GM12878 (cell line): Measurements from ENCODE around the gene PPP1R9B. TPM values are rescaled to one million over a fixed set of nuclear protein-coding genes. Genes with fewer than 3 reads are reported as not detected.

Source experiments
- CBX5 ChIP-seq: sonication (generic); IDR thresholded peaks from 2 replicates; pipeline ENCODE4 v1.6.1; 2016; ENCODE audit warnings: low read depth, moderate library complexity, mild to moderate bottlenecking, inconsistent platforms
- CHD1 ChIP-seq: IDR thresholded peaks from 2 replicates; pipeline ENCODE4 v1.6.1; 2012; ENCODE audit warnings: low read depth, low read length, improper control_type of control experiment
- CREB1 ChIP-seq: IDR thresholded peaks from 2 replicates; pipeline ENCODE4 v1.6.1; 2012; ENCODE audit warnings: low read depth, mild to moderate bottlenecking, inconsistent platforms
- ELK1 ChIP-seq: IDR thresholded peaks from 2 replicates; pipeline ENCODE4 v1.6.1; 2012; ENCODE audit warnings: low read depth, low read length, improper control_type of control experiment
- FOXM1 ChIP-seq: IDR thresholded peaks from 2 replicates; pipeline ENCODE4 v1.6.1; 2012; ENCODE audit warnings: low read depth, mild to moderate bottlenecking, inconsistent platforms, low read length, moderate library complexity
- HDAC6 ChIP-seq: fragments of 200-600 bp; sonication (generic); IDR thresholded peaks from one replicate; pipeline ENCODE4 v1.8.0; 2017; ENCODE audit warnings: antibody characterized with exemption; ENCODE audit not compliant: unreplicated experiment
- LARP7 ChIP-seq: fragments of 450-650 bp; IDR thresholded peaks from 2 replicates; pipeline ENCODE4 v1.6.1; 2017; ENCODE audit warnings: mild to moderate bottlenecking
- NFYB ChIP-seq: IDR thresholded peaks from 2 replicates; pipeline ENCODE4 v1.6.1; 2011; ENCODE audit warnings: low read depth, mild to moderate bottlenecking, low read length, improper control_type of control experiment, moderate library complexity; ENCODE audit not compliant: insufficient read depth
- PAX8 ChIP-seq: fragments of 450-650 bp; IDR thresholded peaks from 2 replicates; pipeline ENCODE4 v1.6.1; 2017; ENCODE audit warnings: mild to moderate bottlenecking, moderate library complexity
- PKNOX1 ChIP-seq: fragments of 450-650 bp; IDR thresholded peaks from 2 replicates; pipeline ENCODE4 v1.6.1; 2016; ENCODE audit warnings: mild to moderate bottlenecking
- REST ChIP-seq: IDR thresholded peaks from 2 replicates; pipeline ENCODE4 v1.6.1; 2012; ENCODE audit warnings: mild to moderate bottlenecking, low read depth, low read length
- SKIL ChIP-seq: fragments of 450-650 bp; IDR thresholded peaks from 2 replicates; pipeline ENCODE4 v1.6.1; 2017; ENCODE audit warnings: mild to moderate bottlenecking, low read depth, inconsistent platforms; ENCODE audit not compliant: poor library complexity, severe bottlenecking
- SREBF2 ChIP-seq: IDR thresholded peaks from 2 replicates; pipeline ENCODE4 v1.6.1; 2012; ENCODE audit warnings: mild to moderate bottlenecking, low read length
- TAF1 ChIP-seq: IDR thresholded peaks from 2 replicates; pipeline ENCODE4 v1.6.1; 2011; ENCODE audit warnings: mild to moderate bottlenecking, low read depth, low read length, borderline replicate concordance
- TARDBP ChIP-seq: IDR thresholded peaks from 2 replicates; pipeline ENCODE4 v1.6.1; 2016; ENCODE audit warnings: borderline replicate concordance
- USF1 ChIP-seq: IDR thresholded peaks from 2 replicates; pipeline ENCODE4 v1.6.1; 2011; ENCODE audit warnings: borderline replicate concordance, low read depth, mild to moderate bottlenecking, moderate library complexity, mixed read lengths, low read length; ENCODE audit not compliant: insufficient read depth; ENCODE audit errors: extremely low read length
- ZNF207 ChIP-seq: fragments of 450-650 bp; IDR thresholded peaks from 2 replicates; pipeline ENCODE4 v1.6.1; 2014; ENCODE audit warnings: antibody characterized with exemption, mild to moderate bottlenecking, borderline replicate concordance
- ZSCAN29 ChIP-seq: fragments of 450-650 bp; IDR thresholded peaks from 2 replicates; pipeline ENCODE4 v1.6.1; 2017; ENCODE audit warnings: mild to moderate bottlenecking, moderate library complexity
- polyA plus RNA-seq, 11 experiments: library from polyadenylated mRNA; depleted of rRNA in 4 of 11; unstranded in 6 of 11; stranded (reverse) in 5 of 11; fragments of >200 nt; fragmentation: Nextera tagmentation in 4 of 11; fragmentation: Illumina TruSeq in 1 of 11; extraction: Ambion mirVana in 4 of 11; extraction: Trizol in 1 of 11; gene quantifications; 1 replicate in 1 of 11; 2 replicates in 10 of 11; pipeline versions ENCODE4 v1.2.1 to v1.2.3, GENCODE V29; 2011 to 2016; ENCODE audit warnings: inconsistent platforms in 2 of 11, missing spikeins in 2 of 11, low read depth in 1 of 11
- total RNA-seq, 4 experiments: library from RNA; depleted of rRNA in 3 of 4; stranded (reverse); fragments of >200 nt in 3 of 4; fragmentation: Illumina TruSeq in 1 of 4; extraction: Trizol in 1 of 4; gene quantifications; 2 replicates each; pipeline versions ENCODE4 v1.2.1 to v1.2.3, GENCODE V29; 2013 to 2021

The PPP1R9B gene
- total and polyA plus RNA-seq, 10 of the 15 experiments (the other 5 are each of a cell fraction or from before 2014, with no cell fraction given): 0.20 to 107 (median 37.5) TPM

- TF ChIP-seq SKIL (peak; percentile 45), PAX8 (no peak), NFYB (no peak), ZSCAN29 (no peak), ELK1 (no peak; the same call in 1 of the 2 replicates), CREB1 (no peak), SREBF2 (no peak), LARP7 (no peak), HDAC6 (no peak), REST (no peak), FOXM1 (no peak), TARDBP (no peak), ZNF207 (no peak), TAF1 (peak; percentile 24; the same call in 1 of the 2 replicates), CHD1 (no peak), USF1 (no peak), CBX5 (no peak), PKNOX1 (no peak)
Observed at GRCh38 chr17:50151937-50152547, 1.6 kb upstream of the PPP1R9B start (continued).
